22Rv1 (cell line): ENCODE results near the gene UMOD.

Experiments used
- H3K27ac ChIP-seq: fragments of 450-650 bp; 2 replicates; pipeline ENCODE4 v1.5.1; 2017
- CTCF ChIP-seq: fragments of 450-650 bp; IDR thresholded peaks from 2 replicates; pipeline ENCODE4 v1.5.1; 2017; ENCODE audit warnings: mild to moderate bottlenecking
- ZFX ChIP-seq: fragments of 450-650 bp; IDR thresholded peaks from 2 replicates; pipeline ENCODE4 v1.6.1; 2017; ENCODE audit warnings: antibody characterized with exemption, borderline replicate concordance

UMOD gene

GRCh38 chr16:20383106-20384029 is 30.9 kb upstream of the UMOD start:
- TF ChIP-seq ZFX (no peak), CTCF (peak; percentile 76)
- H3K27ac ChIP-seq: no peak overlapping the region

DNA sequence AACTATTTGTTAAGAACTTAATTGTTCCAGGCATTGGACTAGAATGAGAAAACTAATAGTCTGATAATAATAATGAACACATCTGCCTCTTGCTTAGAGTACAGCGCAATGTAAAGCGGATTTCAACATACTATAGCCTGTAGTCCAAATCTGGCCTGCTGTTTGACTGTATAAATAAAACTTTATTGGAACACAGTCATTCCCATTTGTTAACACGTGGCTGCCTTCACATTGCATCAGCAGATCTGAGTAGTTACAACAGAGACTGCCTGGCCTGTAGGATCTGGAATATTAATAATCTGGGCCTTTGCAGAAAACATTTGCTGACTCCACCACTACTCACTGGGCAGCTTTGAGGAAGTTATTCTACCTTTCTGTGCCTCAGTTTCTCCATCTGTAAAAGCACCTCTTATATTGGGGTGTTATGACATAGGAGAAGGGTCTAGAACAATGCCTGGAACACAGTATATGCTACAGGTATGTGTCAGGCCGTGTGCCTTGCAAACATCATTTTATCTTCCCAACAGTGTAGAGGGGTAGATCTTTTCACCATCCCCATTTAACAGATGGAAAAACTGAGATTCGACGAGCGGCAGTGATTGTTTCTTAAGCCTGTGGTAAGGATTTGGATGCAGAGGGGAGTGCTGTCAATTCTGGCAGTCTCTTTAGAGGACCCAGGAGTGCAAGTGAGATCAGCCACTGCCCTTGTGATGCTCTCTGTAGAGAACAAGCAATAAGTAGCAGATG is 29.9 kb upstream of the UMOD start:
- TF ChIP-seq ZFX: no peak
- no peak for TF ChIP-seq CTCF

GRCh38 chr16:20380782-20381181 is 28.3 kb upstream of the UMOD start:
- TF ChIP-seq CTCF (no peak), ZFX (no peak)
- H3K27ac ChIP-seq: no peak overlapping the region

More for the DNA sequence above, 29.9 kb upstream of the UMOD start:
- no peak overlapping the region for H3K27ac ChIP-seq

DNA sequence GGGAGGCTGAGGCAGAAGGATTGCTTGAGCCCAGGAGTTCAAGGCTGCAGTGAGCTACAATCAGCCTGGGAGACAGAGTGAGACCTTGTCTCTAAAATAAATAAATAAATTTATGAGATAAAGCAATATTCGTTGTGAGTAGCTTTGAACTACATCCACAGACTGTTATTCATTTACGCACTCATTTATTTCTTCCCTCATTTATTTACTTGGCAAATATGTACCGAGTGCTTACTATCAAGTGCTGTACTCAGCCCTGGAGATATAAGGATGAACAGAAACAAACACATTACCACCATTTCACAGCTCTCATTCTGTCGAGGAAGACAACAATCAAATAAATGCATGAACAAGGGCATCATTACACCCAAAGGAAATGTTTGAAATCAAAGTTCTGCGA is 24.7 kb upstream of the UMOD start:
- no peak for TF ChIP-seq CTCF
- TF ChIP-seq ZFX: no peak

GRCh38 chr16:20372701-20373100 is 20.2 kb upstream of the UMOD start:
- TF ChIP-seq ZFX: no peak
- TF ChIP-seq CTCF: no peak
- no peak overlapping the region for H3K27ac ChIP-seq

More for the DNA sequence above, 24.7 kb upstream of the UMOD start:
- H3K27ac ChIP-seq: no peak overlapping the region

DNA sequence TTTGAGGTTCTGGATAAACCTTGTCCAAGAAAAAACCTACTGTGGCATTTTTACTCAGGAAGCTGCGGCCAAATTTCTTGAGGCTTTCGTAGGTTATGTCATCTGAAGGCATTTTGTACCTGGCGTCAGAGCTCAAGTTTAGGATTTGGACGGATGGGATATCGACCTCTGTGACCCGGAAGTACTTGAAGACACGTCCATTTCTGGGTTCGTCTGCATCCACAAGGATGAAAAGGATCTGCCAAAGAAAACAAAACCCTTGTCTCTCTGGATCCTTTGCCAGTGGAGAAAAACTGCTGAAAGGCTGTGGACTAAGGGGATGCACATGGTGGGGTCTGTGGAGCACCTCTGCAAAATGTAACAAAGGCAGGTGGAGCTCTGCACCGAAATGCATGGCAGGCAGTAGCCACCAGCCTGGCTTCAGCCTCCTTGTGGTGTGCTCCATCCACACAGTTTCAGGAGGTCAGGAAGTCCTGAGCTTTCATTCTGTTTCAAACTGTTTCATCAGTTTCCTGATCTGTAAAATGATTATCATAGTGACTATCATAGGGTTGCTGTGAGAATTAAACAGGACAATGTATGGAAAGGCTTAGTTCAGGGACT is 17.0 kb upstream of the UMOD start:
- no peak overlapping the region for H3K27ac ChIP-seq
- no peak for TF ChIP-seq ZFX
- no peak for TF ChIP-seq CTCF
